ENCODE measurements around the gene OR6J1. TPM values are rescaled to one million over a fixed set of nuclear protein-coding genes. Genes with fewer than 3 reads are reported as not detected.
"Not testable (repeated sequence)": the region's sequence is repeated elsewhere in the genome, so short reads cannot be mapped to it uniquely, and the experiment has no call there.

The OR6J1 gene
- total and polyA plus RNA-seq, 2 of the 13 experiments (the other 11 are each of a cell fraction or from before 2014, with no cell fraction given) = not detected

GRCh38 chr14:22685467-22685866 lies 41.3 kb upstream of the OR6J1 start:
- Histone ChIP-seq H3K9me3 (ENCODE audit: low read length) (no peaks in the 10 kb centered on the region), H3K4me2 (ENCODE audit: low read depth, low read length) (no peak overlapping the region), H2AFZ (ENCODE audit: low read length) (no peak overlapping the region), H3K27ac (ENCODE audit: extremely low read length, insufficient read depth, low read length) (no peak overlapping the region), H4K20me1 (ENCODE audit: insufficient read depth, low read length) (no peaks in the 10 kb centered on the region), H3K9ac (ENCODE audit: insufficient read depth, low read depth, low read length) (no peak overlapping the region), H3K4me3 (replicated peaks in 1 of 3; ENCODE audit: insufficient read depth in 1 of 3, low read depth in 2 of 3, low read length in 3 of 3) (no peak overlapping the region), H3K4me1 (ENCODE audit: insufficient read depth, low read length) (peaks cover 33% of the 10 kb centered on the region), H3K36me3 (replicated peaks in 1 of 2; ENCODE audit: control insufficient read depth in 1 of 2, insufficient read depth in 2 of 2, low read length in 2 of 2) (no peaks in the 10 kb centered on the region), H3K27me3 (ENCODE audit: control insufficient read depth in 1 of 2, insufficient read depth in 2 of 2, low read length in 2 of 2) (peaks cover 0 to 15% of the 10 kb centered on the region in 2 experiments; a peak in 1 of 5 replicates), H3K79me2 (ENCODE audit: insufficient read depth, low read length) (no peaks in the 10 kb centered on the region)
- ChIA-PET CTCF (ENCODE audit: low intra/inter-chr PET ratio, low total read pairs) (no interaction called here), POLR2A (no interaction called here)
- TF ChIP-seq PHB2 (IDR thresholded peaks at IDR 0.05; ENCODE audit: partially characterized antibody) (no peak), ZBTB8A (CRISPR knock-in tag; IDR thresholded peaks at IDR 0.05; ENCODE audit: borderline replicate concordance, low read depth) (no peak), NFRKB (IDR thresholded peaks at IDR 0.05) (no peak), PATZ1 (CRISPR knock-in tag; IDR thresholded peaks at IDR 0.05) (no peak), RFX5 (IDR thresholded peaks at IDR 0.05; ENCODE audit: low read depth, low read length) (no peak), PBX2 (CRISPR knock-in tag; IDR thresholded peaks at IDR 0.05) (no peak), CREBL2 (CRISPR knock-in tag; IDR thresholded peaks at IDR 0.05; ENCODE audit: borderline replicate concordance) (no peak)
- TF ChIP-seq, protein P1, sequence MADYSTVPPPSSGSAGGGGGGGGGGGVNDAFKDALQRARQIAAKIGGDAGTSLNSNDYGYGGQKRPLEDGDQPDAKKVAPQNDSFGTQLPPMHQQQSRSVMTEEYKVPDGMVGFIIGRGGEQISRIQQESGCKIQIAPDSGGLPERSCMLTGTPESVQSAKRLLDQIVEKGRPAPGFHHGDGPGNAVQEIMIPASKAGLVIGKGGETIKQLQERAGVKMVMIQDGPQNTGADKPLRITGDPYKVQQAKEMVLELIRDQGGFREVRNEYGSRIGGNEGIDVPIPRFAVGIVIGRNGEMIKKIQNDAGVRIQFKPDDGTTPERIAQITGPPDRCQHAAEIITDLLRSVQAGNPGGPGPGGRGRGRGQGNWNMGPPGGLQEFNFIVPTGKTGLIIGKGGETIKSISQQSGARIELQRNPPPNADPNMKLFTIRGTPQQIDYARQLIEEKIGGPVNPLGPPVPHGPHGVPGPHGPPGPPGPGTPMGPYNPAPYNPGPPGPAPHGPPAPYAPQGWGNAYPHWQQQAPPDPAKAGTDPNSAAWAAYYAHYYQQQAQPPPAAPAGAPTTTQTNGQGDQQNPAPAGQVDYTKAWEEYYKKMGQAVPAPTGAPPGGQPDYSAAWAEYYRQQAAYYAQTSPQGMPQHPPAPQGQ (CRISPR knock-in tag; IDR thresholded peaks at IDR 0.05; ENCODE audit: borderline replicate concordance) = no peak
- no peak for ATAC-seq
- no peak for DNase-seq (ENCODE audit: low spot score)
- intact Hi-C loops (cut with micrococcal nuclease; ENCODE audit: unreplicated experiment) = no loop called here
- BruUV-seq (replicated peaks) = no TSS peak
- no peak for FAIRE-seq
- in situ Hi-C loops (cut with HindIII; ENCODE audit: extremely low pct_ligation_motif_present, low pct_unique_long_range_greater_than_20kb) = no loop called here
- 45% methylated on average over 4 of the region's 4 CpGs for WGBS (ENCODE audit: low lambda C conversion rate)

DNA sequence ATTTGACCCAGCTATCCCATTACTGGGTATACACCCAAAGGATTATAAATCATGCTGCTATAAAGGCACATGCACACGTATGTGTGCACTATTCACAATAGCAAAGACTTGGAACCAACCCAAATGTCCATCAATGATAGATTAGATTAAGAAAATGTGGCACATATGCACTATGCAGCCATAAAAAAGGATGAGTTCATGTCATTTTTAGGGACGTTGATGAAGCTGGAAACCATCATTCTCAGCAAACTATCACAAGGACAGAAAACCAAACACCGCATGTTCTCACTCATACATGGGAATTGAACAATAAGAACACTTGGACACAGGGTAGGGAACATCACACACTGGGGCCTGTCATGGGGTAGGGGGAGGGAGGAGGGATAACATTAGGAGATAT lies 39.3 kb upstream of the OR6J1 start:
- CTCF ChIA-PET (ENCODE audit: low intra/inter-chr PET ratio, low total read pairs); DNase-seq (ENCODE audit: low spot score); H3K79me2 ChIP-seq (ENCODE audit: insufficient read depth, low read length); H3K36me3 ChIP-seq (replicated peaks in 1 of 2; ENCODE audit: control insufficient read depth in 1 of 2, insufficient read depth in 2 of 2, low read length in 2 of 2); ATAC-seq; intact Hi-C loops (cut with micrococcal nuclease; ENCODE audit: unreplicated experiment); H3K4me2 ChIP-seq (ENCODE audit: low read depth, low read length); in situ Hi-C loops (cut with HindIII; ENCODE audit: extremely low pct_ligation_motif_present, low pct_unique_long_range_greater_than_20kb); H3K9me3 ChIP-seq (ENCODE audit: low read length); H3K27ac ChIP-seq (ENCODE audit: extremely low read length, insufficient read depth, low read length); POLR2A ChIA-PET; H4K20me1 ChIP-seq (ENCODE audit: insufficient read depth, low read length); FAIRE-seq; H3K4me3 ChIP-seq (replicated peaks in 1 of 3; ENCODE audit: insufficient read depth in 1 of 3, low read depth in 2 of 3, low read length in 3 of 3); H3K9ac ChIP-seq (ENCODE audit: insufficient read depth, low read depth, low read length); BruUV-seq (replicated peaks); H2AFZ ChIP-seq (ENCODE audit: low read length): not testable (repeated sequence)
- WGBS (ENCODE audit: low lambda C conversion rate) = 31% methylated on average over 3 of the region's 3 CpGs
- Histone ChIP-seq H3K4me1 (ENCODE audit: insufficient read depth, low read length) (peaks cover 13% of the 10 kb centered on the region), H3K27me3 (ENCODE audit: control insufficient read depth in 1 of 2, insufficient read depth in 2 of 2, low read length in 2 of 2) (peaks cover 0 to 17% of the 10 kb centered on the region in 2 experiments; a peak in 1 of 5 replicates)
